ENCODE measurements around the gene SON.
"Not testable (repeated sequence)": the region's sequence is repeated elsewhere in the genome, so short reads cannot be mapped to it uniquely, and the experiment has no call there.

The SON gene

GRCh38 chr21:33568448-33568847 is 25.6 kb downstream of the SON start:
- no peak for DNase-seq

DNA sequence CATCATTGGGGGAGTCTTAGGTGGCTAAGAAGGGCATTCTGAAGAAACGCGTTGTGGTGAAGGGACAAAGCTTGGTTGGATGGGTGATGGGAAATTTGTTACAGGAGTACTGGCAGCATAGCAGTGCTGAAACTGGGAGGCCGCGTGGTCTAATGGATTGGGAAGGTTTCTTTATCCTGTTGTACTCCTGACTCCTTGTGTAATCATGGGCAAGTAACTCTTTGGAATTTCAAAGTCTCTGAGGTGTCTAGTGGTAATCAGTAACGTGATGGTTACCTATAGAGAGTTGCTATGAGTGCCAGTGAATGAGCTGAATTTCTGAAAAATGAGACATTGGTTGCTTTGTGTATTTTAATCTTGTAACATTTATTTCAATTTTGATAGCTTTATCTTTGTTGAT is 27.2 kb downstream of the SON start:
- no peak for DNase-seq

DNA sequence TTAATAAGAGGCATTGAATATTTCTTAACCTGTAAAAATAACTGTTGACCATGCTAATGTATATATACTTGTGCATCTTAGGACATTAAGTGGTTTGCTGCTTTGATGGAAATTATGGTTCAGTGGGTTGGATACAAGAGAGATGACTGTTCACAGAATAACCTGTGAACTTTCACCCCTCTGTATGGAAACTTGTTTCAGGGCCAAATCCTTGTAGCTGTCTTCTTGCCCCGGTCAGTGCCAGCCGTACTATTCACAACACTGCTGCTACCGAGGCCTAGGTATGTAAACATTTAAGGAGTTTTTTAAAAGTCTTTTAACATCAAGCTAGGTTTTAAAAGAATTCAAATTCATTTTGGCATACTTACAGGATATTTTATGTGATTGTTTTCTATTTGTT is 29.5 kb downstream of the SON start:
- no peak for DNase-seq

- not testable (repeated sequence) for DNase-seq
These were observed 33.9 kb downstream of the SON start for GRCh38 chr21:33576741-33577141.

DNA sequence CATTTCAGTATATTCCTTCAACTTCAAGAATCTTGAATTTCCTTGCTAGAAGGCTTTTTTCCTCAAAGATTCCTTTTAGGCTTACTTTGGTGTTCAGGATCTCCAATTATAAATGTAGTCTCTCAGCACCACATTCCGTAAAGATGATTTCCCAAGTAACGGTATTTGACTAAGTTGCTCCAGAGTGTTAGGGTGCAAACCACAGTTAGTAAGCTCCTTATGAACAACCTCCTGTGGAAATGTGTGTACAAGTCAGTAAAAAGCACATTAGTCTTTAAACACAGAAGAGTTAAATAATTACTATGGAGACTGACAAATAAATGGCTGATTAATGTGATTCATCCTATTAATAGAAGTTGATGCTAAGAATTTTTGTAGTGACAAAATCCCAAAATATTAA is 35.4 kb downstream of the SON start:
- no peak for DNase-seq

- DNase-seq: no peak
These were observed 36.2 kb downstream of the SON start for GRCh38 chr21:33578959-33579542.

- no peak for DNase-seq
These were observed 41.6 kb downstream of the SON start for GRCh38 chr21:33584455-33584854.

- DNase-seq: no peak
These were observed 44.1 kb downstream of the SON start for GRCh38 chr21:33586927-33587326.

DNA sequence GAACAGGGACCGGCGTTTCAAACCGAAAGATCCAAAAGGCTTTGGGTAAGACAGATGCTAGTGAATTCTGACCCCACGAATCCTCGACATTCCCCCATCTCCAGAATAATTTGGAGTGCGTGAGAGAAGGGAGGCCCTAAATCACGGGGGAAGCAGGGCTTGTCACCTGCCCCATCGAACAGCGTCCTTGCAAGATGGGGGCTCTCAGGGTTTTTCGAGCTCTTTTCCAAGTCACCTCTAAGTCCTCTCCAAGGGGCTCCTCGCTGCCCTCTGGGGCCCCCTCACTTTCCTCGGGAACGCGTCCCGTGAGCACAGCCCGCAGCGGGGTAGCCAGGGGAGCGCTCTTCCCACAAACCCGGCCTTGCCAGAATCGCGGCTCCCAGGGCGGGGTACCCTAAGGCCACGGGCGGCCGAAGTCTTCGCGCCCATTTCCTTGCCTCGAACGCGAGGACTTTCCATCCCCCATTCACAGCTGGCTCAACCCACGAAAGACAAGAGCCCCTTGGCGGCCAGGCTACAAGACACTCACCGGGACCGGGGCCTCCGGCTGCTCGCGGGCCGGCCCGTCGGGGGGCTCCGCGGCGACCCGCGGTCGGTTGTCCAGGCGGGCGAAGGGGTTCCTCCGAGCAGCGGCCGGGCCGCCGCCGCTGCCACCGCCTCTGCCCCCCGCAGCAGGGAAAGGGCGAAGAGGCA is 45.1 kb downstream of the SON start:
- DNase-seq: peak in 23 of 56 donors; percentile 3 to 57 (median 39)

- peak; percentile 19 to 91 (median 74) for DNase-seq
These were observed 45.9 kb downstream of the SON start, which contains the start of gene DONSON for GRCh38 chr21:33588485-33589335. DONSON (minus strand) TSS chr21:33588684; CDS start chr21:33588641, 43 bp downstream.

GRCh38 chr21:33598051-33598450 is 55.2 kb downstream of the SON start:
- DNase-seq: no peak

DNA sequence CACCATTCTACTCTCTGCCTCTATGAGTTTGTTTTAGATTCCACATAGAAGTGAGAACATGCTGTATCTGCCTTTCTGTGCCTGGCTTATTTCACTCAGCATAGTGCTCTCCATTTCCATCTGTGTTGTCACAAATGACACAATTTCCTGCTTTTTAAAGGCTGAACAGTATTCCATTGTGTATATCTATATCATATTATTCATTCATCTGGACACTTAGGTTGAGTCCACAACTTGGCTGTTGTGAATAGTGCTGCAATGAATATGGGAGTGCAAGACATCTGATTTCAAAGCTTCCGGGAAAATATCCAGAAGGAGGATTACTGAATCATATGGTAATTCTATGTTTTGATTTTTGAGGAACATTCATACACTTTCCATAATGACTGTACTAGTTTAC is 65.7 kb downstream of the SON start:
- no peak for DNase-seq

DNA sequence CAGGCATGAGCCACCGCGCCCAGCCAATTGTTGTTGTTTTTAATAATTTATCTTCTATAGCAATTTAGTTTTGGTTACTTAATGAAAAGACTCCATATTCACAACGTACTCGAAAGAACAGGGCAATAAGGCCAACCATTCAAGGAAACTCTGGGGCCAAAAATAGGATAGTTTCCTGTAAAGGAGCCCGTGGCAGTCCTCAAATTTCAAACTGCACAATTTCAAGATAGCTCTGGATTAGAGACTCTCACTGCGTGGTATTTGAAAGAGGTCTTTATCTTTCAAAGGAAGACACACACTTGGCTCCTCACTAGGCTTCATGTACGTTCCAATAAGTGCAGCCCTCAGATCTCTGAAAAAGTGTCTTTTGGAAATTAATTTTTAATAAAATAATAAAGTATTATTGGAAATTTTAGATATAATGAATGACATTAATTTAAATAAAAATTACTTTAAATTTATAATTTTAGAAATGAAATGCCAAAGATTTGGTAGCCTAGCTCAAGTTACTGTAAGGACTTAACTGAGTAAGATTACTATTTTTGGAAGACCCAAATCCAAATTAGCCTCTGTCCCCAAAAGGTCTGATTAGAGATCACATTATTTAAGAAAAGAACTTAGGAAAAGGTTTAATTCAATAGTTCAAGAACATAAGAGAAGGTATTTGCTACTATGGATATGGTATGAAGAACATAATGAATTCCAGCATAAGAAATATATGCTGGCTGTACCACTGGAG is 68.3 kb downstream of the SON start:
- no peak for DNase-seq

GRCh38 chr21:33617565-33617964 is 74.7 kb downstream of the SON start:
- not testable (repeated sequence) for DNase-seq

DNA sequence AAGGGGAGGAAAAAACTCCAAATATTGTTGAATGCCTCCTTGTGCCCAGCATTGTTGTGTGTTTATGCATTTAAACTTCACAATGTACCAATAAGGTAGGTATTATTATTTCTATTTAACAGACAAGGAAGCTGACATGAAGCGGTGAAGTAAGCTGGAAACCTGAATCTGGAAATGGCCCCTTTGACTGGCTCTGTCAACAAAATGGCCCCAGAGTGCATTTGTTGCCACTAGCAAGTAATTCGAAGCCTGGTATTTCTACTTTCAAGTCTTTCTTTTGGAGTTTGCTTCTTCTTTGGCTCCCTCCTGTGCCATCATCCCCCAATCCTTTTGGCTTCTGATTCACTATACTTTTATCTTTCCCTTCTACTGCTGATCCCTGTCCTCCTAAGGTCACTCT is 75.6 kb downstream of the SON start:
- no peak for DNase-seq

- DNase-seq: no peak
These were observed 76.9 kb downstream of the SON start for GRCh38 chr21:33619726-33620125.

GRCh38 chr21:33622253-33622652 is 79.4 kb downstream of the SON start:
- DNase-seq: no peak

DNA sequence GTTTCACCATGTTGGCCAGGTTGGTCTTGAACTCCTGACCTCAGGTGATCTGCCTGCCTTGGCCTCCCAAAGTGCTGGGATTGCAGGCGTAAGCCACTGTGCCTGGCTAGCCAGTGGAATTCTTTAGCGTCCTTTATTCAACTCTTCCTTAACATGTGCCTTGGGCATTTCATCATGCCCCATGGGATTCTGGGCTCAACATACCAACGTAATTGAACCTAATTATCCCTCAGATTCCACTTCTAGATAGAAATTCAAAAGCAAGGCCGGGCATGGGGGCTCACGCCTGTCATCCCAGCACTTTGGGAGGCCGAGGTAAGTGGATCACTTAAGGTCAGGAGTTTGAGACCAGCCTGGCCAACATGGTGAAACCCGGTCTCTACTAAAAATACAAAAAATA is 83.3 kb downstream of the SON start:
- not testable (repeated sequence) for DNase-seq
